Thoracic aorta (tissue), 2 donors: ENCODE data around the gene MPV17L. TPM values are rescaled to one million over a fixed set of nuclear protein-coding genes. Genes with fewer than 3 reads are reported as not detected.
"Not testable (repeated sequence)": the region's sequence is repeated elsewhere in the genome, so short reads cannot be mapped to it uniquely, and the experiment has no call there.

ENCODE experiments used
- ATAC-seq: fragments of 150-250 bp; one replicate; pipeline ENCODE4 v1.8.0; 2017; ENCODE audit warnings: low read depth; ENCODE audit not compliant: insufficient number of reproducible peaks, low FRiP score
- DNase-seq: peaks from one replicate; pipeline ENCODE4 v3.0.0-alpha.2; 2020; ENCODE audit warnings: low spot score
- H3K27ac ChIP-seq, 2 donors: fragments of 200-600 bp; sonication (generic); 1 replicate in 1 of 2; 2 replicates in 1 of 2; pipeline ENCODE4 v1.5.1; 2016; ENCODE audit warnings: mild to moderate bottlenecking in 2 of 2, moderate library complexity in 2 of 2
- H3K27me3 ChIP-seq: fragments of 200-600 bp; sonication (generic); replicated peaks from 2 replicates; pipeline ENCODE4 v1.6.0; 2016; ENCODE audit warnings: mild to moderate bottlenecking; ENCODE audit not compliant: insufficient read depth
- H3K36me3 ChIP-seq: fragments of 200-600 bp; sonication (generic); one replicate; pipeline ENCODE4 v1.5.1; 2016
- H3K4me1 ChIP-seq, 2 donors: fragments of 200-600 bp; sonication (generic); 1 replicate in 1 of 2; 2 replicates in 1 of 2; pipeline versions ENCODE4 v1.5.1 to v1.6.0; 2016; ENCODE audit warnings: low read depth in 2 of 2, mild to moderate bottlenecking in 1 of 2; ENCODE audit not compliant: control insufficient read depth in 1 of 2
- H3K4me3 ChIP-seq: fragments of 200-600 bp; sonication (generic); 2 replicates; pipeline ENCODE4 v1.5.1; 2016; ENCODE audit warnings: mild to moderate bottlenecking
- H3K9me3 ChIP-seq: fragments of 200-600 bp; sonication (generic); 2 replicates; pipeline ENCODE4 v1.5.1; 2016
- total RNA-seq, 2 donors: library from RNA; depleted of rRNA; stranded (reverse); fragments of >200 nt; gene quantifications; one replicate each; pipeline versions ENCODE4 v1.1.0 to v1.2.3, GENCODE V29; 2016
- TF ChIP-seq, protein P1 (sequence below): fragments of 200-600 bp; sonication (generic); IDR thresholded peaks from one replicate; pipeline ENCODE4 v1.5.1; 2019; ENCODE audit warnings: antibody characterized with exemption

Gene MPV17L
- total RNA-seq, 2 donors from 2014 or later: 5.0 to 8.2 TPM

DNA sequence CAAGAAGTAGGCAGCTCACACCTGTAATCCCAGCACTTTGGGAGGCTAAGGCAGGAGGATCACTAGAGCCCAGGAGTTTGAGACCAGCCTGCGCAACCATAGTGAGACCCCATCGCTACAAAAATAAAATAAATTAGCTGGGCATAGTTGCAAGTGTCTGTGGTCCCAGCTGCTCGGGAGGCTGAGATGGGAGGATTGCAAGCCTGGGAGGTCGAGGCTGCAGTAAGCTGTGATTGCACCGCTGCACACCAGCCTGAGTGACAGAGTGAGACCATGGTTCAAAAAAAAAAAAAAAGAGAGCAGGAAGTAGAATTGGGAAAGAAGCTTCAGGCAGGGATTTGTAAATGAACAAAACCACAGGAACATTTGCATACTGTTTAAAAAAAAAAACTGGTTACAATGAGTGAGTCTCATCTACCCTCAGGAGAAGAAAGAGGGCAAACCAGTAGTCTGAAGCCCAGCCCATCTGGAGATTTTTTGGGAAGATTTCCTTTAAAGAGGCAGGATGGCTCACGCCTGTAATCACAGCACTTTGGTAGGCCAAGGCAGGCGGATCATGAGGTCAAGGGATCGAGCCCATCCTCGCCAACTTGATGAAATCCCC lies 7.9 kb downstream of the MPV17L start:
- Histone ChIP-seq H3K27ac (no peak overlapping the region), H3K4me1 (no peaks in the 10 kb centered on the region), H3K36me3 (no peaks in the 10 kb centered on the region), H3K27me3 (no peaks in the 10 kb centered on the region), H3K9me3 (no peaks in the 10 kb centered on the region), H3K4me3 (no peak overlapping the region)
- TF ChIP-seq, protein P1, sequence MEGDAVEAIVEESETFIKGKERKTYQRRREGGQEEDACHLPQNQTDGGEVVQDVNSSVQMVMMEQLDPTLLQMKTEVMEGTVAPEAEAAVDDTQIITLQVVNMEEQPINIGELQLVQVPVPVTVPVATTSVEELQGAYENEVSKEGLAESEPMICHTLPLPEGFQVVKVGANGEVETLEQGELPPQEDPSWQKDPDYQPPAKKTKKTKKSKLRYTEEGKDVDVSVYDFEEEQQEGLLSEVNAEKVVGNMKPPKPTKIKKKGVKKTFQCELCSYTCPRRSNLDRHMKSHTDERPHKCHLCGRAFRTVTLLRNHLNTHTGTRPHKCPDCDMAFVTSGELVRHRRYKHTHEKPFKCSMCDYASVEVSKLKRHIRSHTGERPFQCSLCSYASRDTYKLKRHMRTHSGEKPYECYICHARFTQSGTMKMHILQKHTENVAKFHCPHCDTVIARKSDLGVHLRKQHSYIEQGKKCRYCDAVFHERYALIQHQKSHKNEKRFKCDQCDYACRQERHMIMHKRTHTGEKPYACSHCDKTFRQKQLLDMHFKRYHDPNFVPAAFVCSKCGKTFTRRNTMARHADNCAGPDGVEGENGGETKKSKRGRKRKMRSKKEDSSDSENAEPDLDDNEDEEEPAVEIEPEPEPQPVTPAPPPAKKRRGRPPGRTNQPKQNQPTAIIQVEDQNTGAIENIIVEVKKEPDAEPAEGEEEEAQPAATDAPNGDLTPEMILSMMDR: no peak
- ATAC-seq (no peak), DNase-seq (no peak)

DNA sequence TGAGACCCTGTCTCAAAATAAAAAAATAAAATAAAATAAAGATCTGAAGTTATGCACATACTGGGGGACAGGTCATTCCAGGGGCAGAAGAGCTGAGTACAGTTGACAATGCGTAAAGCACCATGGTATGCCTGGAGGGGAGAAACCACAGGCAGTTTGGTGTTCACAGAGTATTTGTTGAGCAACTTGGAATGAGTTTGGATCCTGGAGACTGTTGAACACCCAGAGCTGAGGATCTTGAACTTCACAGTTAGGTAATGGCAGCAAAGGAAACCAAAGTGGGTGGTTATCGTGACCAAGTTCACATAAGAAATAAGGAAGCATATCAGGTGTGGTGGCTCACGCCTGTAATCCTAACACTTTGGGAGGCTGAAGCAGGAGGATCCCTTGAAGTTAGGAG lies 8.5 kb downstream of the MPV17L start:
- not testable (repeated sequence) for H3K36me3 ChIP-seq, ATAC-seq, H3K4me3 ChIP-seq, H3K4me1 ChIP-seq, H3K9me3 ChIP-seq, H3K27ac ChIP-seq, DNase-seq, H3K27me3 ChIP-seq

DNA sequence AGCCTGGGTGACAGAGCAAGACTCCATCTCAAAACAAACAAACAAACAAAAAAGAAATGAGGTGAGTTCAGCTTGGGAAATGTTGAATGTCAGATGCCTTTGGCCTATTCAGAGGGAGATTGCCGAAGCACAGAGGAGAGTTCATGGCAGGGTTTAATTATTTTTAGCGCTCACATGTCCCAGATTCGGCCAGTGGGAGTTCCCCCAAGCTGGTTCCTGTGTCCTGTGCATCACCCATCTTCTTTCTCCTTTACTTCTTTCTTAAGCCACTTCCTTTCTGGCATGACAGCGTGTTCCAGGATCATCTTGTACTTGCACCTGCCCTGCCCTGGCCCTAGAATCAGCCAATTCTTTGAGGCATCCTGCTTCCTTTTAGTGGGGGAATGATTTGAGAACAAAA lies 9.2 kb downstream of the MPV17L start:
- Histone ChIP-seq H3K4me3 (no peak overlapping the region), H3K4me1 (no peaks in the 10 kb centered on the region), H3K27me3 (no peaks in the 10 kb centered on the region), H3K9me3 (no peaks in the 10 kb centered on the region), H3K27ac (no peak overlapping the region), H3K36me3 (no peaks in the 10 kb centered on the region)
- TF ChIP-seq, protein P1: no peak
- DNase-seq: no peak
- no peak for ATAC-seq

DNA sequence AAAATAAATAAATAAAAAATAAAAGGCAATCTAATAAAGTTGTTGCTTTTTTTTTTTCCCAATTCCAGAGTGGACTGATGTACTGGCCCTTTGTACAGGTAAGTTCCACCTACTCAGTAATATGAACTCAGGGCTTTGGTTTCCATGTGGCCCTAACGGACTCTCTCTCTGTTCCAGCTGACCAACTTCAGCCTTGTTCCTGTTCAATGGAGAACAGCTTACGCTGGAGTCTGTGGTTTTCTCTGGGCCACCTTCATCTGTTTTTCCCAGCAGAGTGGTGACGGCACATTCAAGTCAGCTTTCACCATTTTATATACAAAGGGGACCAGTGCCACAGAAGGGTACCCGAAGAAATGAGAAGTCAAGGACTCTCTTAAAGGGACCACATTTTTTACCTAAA lies 12.2 kb downstream of the MPV17L start:
- H3K27ac ChIP-seq, DNase-seq, H3K4me1 ChIP-seq, H3K9me3 ChIP-seq, H3K27me3 ChIP-seq, H3K4me3 ChIP-seq, ATAC-seq, H3K36me3 ChIP-seq: not testable (repeated sequence)

DNA sequence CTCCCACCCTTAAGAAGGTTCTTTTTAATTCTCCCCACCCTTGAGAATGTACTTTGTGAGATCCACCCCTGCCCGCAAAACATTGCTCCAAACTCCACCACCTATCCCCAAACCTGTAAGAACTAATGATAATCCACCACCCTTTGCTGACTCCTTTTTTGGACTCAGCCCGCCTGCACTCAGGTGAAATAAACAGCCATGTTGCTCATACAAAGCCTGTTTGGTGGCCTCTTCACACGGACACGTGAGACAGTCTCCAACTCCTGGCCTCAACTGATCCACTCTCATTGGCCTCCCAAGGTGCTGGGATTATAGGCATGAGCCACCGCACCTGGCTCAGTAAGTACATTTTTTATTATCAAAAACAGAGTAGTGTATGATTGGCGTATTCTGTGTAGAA lies 13.9 kb downstream of the MPV17L start:
- not testable (repeated sequence) for H3K4me1 ChIP-seq, H3K36me3 ChIP-seq, H3K9me3 ChIP-seq, H3K4me3 ChIP-seq, ATAC-seq, H3K27ac ChIP-seq, H3K27me3 ChIP-seq, DNase-seq

DNA sequence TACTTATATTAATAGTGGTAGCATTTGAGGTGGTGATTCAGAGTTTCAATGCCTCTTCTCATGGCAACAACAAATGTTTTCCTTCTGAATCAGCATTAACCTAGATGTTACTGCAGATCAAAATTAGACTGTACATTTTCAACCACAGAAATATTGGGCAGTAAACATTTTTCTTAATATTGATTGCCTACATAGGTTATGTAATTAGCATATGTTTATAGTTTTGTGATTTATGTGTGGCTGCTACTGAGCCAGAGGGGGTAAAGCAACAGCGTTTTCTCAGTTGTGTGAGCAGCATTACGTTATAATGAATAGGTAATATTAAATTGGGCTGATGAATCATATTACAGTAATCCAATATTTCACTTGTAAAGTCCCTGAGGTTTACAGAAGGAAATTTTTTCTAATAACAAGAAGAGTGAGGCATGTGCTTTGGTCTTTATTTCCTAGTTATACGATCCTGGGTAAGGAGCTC lies 20.0 kb downstream of the MPV17L start:
- H3K27me3 ChIP-seq: no peaks in the 10 kb centered on the region

More for the DNA sequence above, 20.0 kb downstream of the MPV17L start:
- Histone ChIP-seq H3K9me3 (no peaks in the 10 kb centered on the region), H3K4me1 (no peaks in the 10 kb centered on the region), H3K36me3 (no peaks in the 10 kb centered on the region), H3K4me3 (no peak overlapping the region), H3K27ac (no peak overlapping the region)
- TF ChIP-seq, protein P1: no peak
- DNase-seq (no peak), ATAC-seq (no peak)
